AG09319 (cell line): ENCODE data around the gene NCOA7.

Experiments used
- DNase-seq: peaks from one replicate; pipeline ENCODE4 v3.0.0-alpha.2; 2010; ENCODE audit warnings: low read depth; ENCODE audit errors: extremely low read depth
- CTCF ChIP-seq: IDR thresholded peaks from 2 replicates; pipeline ENCODE4 v1.5.1; 2011; ENCODE audit warnings: low read depth, mild to moderate bottlenecking, inconsistent platforms, low read length, moderate library complexity

Gene NCOA7

GRCh38 chr6:125943528-125944433, 153.0 kb downstream of the NCOA7 start:
- no peak for DNase-seq
- TF ChIP-seq CTCF = no peak

GRCh38 chr6:125944434-125944816, 153.7 kb downstream of the NCOA7 start:
- DNase-seq = peak; percentile 74
- TF ChIP-seq CTCF = no peak

GRCh38 chr6:125944896-125945295, 154.1 kb downstream of the NCOA7 start:
- no peak for TF ChIP-seq CTCF

GRCh38 chr6:125945378-125946141, 154.8 kb downstream of the NCOA7 start:
- no peak for DNase-seq
- no peak for TF ChIP-seq CTCF

More at GRCh38 chr6:125944896-125945295, 154.1 kb downstream of the NCOA7 start:
- DNase-seq = no peak

- no peak for DNase-seq
- TF ChIP-seq CTCF = no peak
Measured at GRCh38 chr6:125947615-125948014, 156.9 kb downstream of the NCOA7 start.

- no peak for DNase-seq
- TF ChIP-seq CTCF = no peak
Measured at GRCh38 chr6:125948455-125948854, 157.7 kb downstream of the NCOA7 start.

- DNase-seq = no peak
- TF ChIP-seq CTCF = no peak
Measured at GRCh38 chr6:125949069-125949468, 158.3 kb downstream of the NCOA7 start.
